Neural cell (in vitro differentiated cells): ENCODE data around the gene DPEP1.

Experiments used
- CTCF ChIP-seq: fragments of 450-650 bp; IDR thresholded peaks from 2 replicates; pipeline ENCODE4 v1.5.1; 2014; ENCODE audit warnings: antibody characterized with exemption, mild to moderate bottlenecking, moderate library complexity; ENCODE audit not compliant: poor library complexity, severe bottlenecking
- EP300 ChIP-seq: fragments of 450-650 bp; conservative IDR thresholded peaks from 2 replicates; pipeline ENCODE4 v1.6.1; 2014; ENCODE audit warnings: antibody characterized with exemption, mild to moderate bottlenecking, moderate library complexity; ENCODE audit not compliant: poor library complexity, severe bottlenecking
- EZH2 ChIP-seq: fragments of 200-600, 300-800 bp; shearing (Covaris generic), sonication (generic); IDR thresholded peaks from 2 replicates; pipeline ENCODE4 v1.6.1; 2014; ENCODE audit warnings: antibody characterized with exemption, low read length, borderline replicate concordance, mild to moderate bottlenecking; ENCODE audit not compliant: insufficient read depth, poor library complexity, severe bottlenecking
- POLR2AphosphoS5 ChIP-seq: IDR thresholded peaks from 2 replicates; pipeline ENCODE4 v1.6.1; 2012
- RAD21 ChIP-seq: fragments of 450-650 bp; conservative IDR thresholded peaks from 2 replicates; pipeline ENCODE4 v1.6.1; 2014; ENCODE audit warnings: antibody characterized with exemption, mild to moderate bottlenecking, moderate library complexity

- TF ChIP-seq CTCF (no peak), EP300 (no peak), EZH2 (no peak), RAD21 (no peak), POLR2AphosphoS5 (no peak)
Measured at GRCh38 chr16:89617036-89617435, 3.6 kb downstream of the DPEP1 start.
